Erythroblast (primary cell): ENCODE results near the gene NXN.

Experiments used
- GATA1 ChIP-seq: IDR thresholded peaks from 2 replicates; pipeline ENCODE4 v1.6.1; 2011; ENCODE audit warnings: low read depth, mild to moderate bottlenecking, control low read depth, low read length, moderate library complexity
- POLR2A ChIP-seq: IDR thresholded peaks from 2 replicates; pipeline ENCODE4 v1.6.1; 2011; ENCODE audit warnings: mild to moderate bottlenecking, low read length

DNA sequence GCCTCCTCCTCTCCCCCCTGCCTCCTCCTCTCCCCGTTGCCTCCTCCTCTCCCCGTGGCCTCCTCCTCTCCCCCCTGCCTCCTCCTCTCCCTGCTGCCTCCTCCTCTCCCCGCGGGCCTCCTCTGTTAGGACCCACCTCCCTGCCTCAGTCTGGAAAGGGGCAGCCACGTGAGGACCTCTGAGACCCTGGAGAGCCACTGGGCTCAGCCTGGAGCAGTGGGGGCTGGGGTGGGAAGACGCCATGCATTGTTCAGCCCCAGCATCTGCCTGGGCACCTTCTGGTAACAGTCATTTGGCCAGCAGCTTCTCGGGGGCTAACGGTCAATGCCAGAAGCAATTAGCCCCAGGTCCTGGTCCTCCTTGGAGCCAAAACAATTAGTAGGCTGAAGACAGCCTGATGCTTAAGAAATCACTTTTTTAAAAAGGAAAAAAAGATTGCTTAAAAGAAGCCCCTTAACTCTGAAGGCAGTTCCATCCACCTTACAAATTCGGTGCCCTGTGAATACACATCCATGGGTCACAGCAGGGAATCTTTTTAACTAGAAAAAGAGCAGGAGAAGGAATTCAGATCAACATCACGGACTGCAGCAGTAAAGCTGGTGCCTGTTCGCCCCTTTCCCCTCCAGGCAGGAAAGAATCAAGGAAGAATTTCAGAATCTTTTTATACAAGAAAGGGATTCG is 29.8 kb downstream of the NXN start:
- TF ChIP-seq POLR2A (no peak), GATA1 (no peak)
